Panc1 (cell line): Measurements from ENCODE around the gene UBE2QL1.

Experiments used
- POLR2AphosphoS5 ChIP-seq: IDR thresholded peaks from 2 replicates; pipeline ENCODE4 v1.6.1; 2012; ENCODE audit warnings: mild to moderate bottlenecking, low read depth, low read length, moderate library complexity
- SIN3A ChIP-seq: IDR thresholded peaks from 2 replicates; pipeline ENCODE4 v1.6.1; 2012; ENCODE audit warnings: low read depth, mild to moderate bottlenecking, low read length, moderate library complexity, borderline replicate concordance; ENCODE audit not compliant: insufficient read depth
- TCF7L2 ChIP-seq: IDR thresholded peaks from 2 replicates; pipeline ENCODE4 v1.6.1; 2011; ENCODE audit warnings: mild to moderate bottlenecking, low read depth, low read length, inconsistent platforms
- TF ChIP-seq, protein P1 (sequence below): fragments of 450-650 bp; IDR thresholded peaks from 2 replicates; pipeline ENCODE4 v1.5.1; 2017; ENCODE audit warnings: mild to moderate bottlenecking
- TF ChIP-seq, protein P2 (sequence below), 2 experiments: IDR thresholded peaks; 2 replicates each; pipeline ENCODE4 v1.6.1; 2011 to 2012; ENCODE audit warnings: low read depth in 2 of 2, control low read depth in 1 of 2, low read length in 1 of 2, mild to moderate bottlenecking in 1 of 2, moderate library complexity in 1 of 2; ENCODE audit not compliant: insufficient read depth in 1 of 2

DNA sequence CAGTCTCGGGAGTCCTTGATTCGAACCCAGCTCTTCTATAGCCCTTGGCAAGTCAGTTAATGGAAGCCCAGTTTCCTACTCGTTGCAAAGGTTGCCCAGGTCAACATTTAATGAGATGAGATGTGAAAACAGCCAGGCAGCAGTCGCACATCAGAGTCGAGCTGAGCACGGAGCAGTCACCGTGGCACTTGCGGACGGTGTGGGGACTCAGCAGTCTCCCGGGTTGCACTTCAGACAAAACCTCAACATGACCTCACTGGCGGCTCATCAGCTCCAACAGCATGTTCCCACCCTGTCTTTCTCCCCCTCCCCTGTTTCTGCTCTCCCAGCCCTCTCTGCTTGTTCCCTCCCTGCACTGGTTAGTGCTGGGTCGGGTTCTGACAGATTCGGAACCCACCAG is 35.8 kb downstream of the UBE2QL1 start:
- TF ChIP-seq, protein P1, sequence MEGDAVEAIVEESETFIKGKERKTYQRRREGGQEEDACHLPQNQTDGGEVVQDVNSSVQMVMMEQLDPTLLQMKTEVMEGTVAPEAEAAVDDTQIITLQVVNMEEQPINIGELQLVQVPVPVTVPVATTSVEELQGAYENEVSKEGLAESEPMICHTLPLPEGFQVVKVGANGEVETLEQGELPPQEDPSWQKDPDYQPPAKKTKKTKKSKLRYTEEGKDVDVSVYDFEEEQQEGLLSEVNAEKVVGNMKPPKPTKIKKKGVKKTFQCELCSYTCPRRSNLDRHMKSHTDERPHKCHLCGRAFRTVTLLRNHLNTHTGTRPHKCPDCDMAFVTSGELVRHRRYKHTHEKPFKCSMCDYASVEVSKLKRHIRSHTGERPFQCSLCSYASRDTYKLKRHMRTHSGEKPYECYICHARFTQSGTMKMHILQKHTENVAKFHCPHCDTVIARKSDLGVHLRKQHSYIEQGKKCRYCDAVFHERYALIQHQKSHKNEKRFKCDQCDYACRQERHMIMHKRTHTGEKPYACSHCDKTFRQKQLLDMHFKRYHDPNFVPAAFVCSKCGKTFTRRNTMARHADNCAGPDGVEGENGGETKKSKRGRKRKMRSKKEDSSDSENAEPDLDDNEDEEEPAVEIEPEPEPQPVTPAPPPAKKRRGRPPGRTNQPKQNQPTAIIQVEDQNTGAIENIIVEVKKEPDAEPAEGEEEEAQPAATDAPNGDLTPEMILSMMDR: no peak
- no peak for TF ChIP-seq POLR2AphosphoS5
- no peak for TF ChIP-seq TCF7L2
- TF ChIP-seq SIN3A: no peak
- TF ChIP-seq, protein P2, sequence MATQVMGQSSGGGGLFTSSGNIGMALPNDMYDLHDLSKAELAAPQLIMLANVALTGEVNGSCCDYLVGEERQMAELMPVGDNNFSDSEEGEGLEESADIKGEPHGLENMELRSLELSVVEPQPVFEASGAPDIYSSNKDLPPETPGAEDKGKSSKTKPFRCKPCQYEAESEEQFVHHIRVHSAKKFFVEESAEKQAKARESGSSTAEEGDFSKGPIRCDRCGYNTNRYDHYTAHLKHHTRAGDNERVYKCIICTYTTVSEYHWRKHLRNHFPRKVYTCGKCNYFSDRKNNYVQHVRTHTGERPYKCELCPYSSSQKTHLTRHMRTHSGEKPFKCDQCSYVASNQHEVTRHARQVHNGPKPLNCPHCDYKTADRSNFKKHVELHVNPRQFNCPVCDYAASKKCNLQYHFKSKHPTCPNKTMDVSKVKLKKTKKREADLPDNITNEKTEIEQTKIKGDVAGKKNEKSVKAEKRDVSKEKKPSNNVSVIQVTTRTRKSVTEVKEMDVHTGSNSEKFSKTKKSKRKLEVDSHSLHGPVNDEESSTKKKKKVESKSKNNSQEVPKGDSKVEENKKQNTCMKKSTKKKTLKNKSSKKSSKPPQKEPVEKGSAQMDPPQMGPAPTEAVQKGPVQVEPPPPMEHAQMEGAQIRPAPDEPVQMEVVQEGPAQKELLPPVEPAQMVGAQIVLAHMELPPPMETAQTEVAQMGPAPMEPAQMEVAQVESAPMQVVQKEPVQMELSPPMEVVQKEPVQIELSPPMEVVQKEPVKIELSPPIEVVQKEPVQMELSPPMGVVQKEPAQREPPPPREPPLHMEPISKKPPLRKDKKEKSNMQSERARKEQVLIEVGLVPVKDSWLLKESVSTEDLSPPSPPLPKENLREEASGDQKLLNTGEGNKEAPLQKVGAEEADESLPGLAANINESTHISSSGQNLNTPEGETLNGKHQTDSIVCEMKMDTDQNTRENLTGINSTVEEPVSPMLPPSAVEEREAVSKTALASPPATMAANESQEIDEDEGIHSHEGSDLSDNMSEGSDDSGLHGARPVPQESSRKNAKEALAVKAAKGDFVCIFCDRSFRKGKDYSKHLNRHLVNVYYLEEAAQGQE (IDR thresholded peaks at IDR 0.05; ENCODE audit: insufficient read depth in 1 of 2, low read depth in 2 of 2, low read length in 1 of 2): no peak
